H1 (cell line): ENCODE data around the gene PODN. TPM values are rescaled to one million over a fixed set of nuclear protein-coding genes. Genes with fewer than 3 reads are reported as not detected.

ENCODE experiments used
- HDAC2 ChIP-seq, 2 experiments: fragments of 300-600 bp in 1 of 2; sonication (generic) in 1 of 2; IDR thresholded peaks; 2 replicates each; pipeline ENCODE4 v1.6.1; 2011 to 2012; ENCODE audit warnings: low read depth in 2 of 2, low read length in 2 of 2, mild to moderate bottlenecking in 2 of 2, moderate library complexity in 2 of 2, borderline replicate concordance in 1 of 2, inconsistent platforms in 1 of 2
- KDM1A ChIP-seq: fragments of 200-600, 300-600 bp; sonication (generic); IDR thresholded peaks from 2 replicates; pipeline ENCODE4 v1.7.1; 2016; ENCODE audit warnings: mild to moderate bottlenecking, low read length, borderline replicate concordance
- polyA plus RNA-seq, 7 experiments: library from polyadenylated mRNA; depleted of rRNA in 3 of 7; stranded (reverse) in 5 of 7; unstranded in 2 of 7; fragments of >200 nt in 5 of 7; fragments of 200-250 nt in 2 of 7; gene quantifications; 1 replicate in 5 of 7; 2 replicates in 1 of 7; 4 replicates in 1 of 7; pipeline versions ENCODE4 v1.2.1 to v1.2.3, GENCODE V29; 2011 to 2013; ENCODE audit warnings: missing spikeins in 2 of 7, mixed read lengths in 2 of 7
- total RNA-seq: library from RNA; stranded (reverse); fragmentation: NEBNext Ultra II Directional; extraction: Animal tissue kit (Norgen Biotek cat#: 25700); gene quantifications from 2 replicates; pipeline ENCODE4 v1.2.1, GENCODE V29; 2021

Gene PODN
- total and polyA plus RNA-seq, 2 of the 8 experiments (the other 6 are each of a cell fraction or from before 2014, with no cell fraction given): 0.11 to 0.17 TPM

- TF ChIP-seq HDAC2 (IDR thresholded peaks at IDR 0.05; ENCODE audit: borderline replicate concordance in 1 of 2, low read depth in 2 of 2, low read length in 2 of 2) (no peak), KDM1A (no peak)
Observed at GRCh38 chr1:53125122-53125521, 63.1 kb downstream of the PODN start (continued).
